Tibial nerve (tissue), 4 donors: ENCODE measurements around the gene SEL1L2.

Experiments used
- EP300 ChIP-seq, 2 donors: sonication (generic); formaldehyde crosslinking; IDR thresholded peaks; one replicate each; pipeline ENCODE4 v1.6.1; 2017; ENCODE audit warnings: antibody characterized with exemption in 2 of 2, mild to moderate bottlenecking in 1 of 2
- TF ChIP-seq, protein P1 (sequence below), 5 experiments: fragments of 200-600 bp in 3 of 5; fragments of 450-650 bp in 2 of 5; sonication (generic) in 3 of 5; IDR thresholded peaks; one replicate each; pipeline ENCODE4 v1.5.1; 2016 to 2019; ENCODE audit warnings: antibody characterized with exemption in 5 of 5, mild to moderate bottlenecking in 3 of 5, moderate library complexity in 2 of 5

DNA sequence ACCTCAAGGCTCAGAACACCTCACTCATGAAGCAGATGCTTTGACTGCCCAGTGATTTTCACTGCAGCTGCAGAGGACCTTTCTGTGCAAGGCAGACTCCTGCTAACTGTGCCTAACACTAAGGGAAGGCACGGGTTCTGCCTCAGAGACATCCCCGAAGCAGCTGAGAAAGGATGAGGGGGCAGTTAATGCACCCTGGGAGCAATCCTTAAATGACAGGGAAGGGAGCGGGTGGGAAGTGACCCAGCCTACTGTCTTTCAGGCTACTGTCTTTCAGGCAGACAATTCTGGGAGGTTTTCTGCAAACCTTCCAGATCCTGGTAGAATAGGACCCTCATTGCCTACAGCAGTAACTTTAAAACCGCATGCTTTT lies 150.3 kb downstream of the SEL1L2 start:
- TF ChIP-seq, protein P1, sequence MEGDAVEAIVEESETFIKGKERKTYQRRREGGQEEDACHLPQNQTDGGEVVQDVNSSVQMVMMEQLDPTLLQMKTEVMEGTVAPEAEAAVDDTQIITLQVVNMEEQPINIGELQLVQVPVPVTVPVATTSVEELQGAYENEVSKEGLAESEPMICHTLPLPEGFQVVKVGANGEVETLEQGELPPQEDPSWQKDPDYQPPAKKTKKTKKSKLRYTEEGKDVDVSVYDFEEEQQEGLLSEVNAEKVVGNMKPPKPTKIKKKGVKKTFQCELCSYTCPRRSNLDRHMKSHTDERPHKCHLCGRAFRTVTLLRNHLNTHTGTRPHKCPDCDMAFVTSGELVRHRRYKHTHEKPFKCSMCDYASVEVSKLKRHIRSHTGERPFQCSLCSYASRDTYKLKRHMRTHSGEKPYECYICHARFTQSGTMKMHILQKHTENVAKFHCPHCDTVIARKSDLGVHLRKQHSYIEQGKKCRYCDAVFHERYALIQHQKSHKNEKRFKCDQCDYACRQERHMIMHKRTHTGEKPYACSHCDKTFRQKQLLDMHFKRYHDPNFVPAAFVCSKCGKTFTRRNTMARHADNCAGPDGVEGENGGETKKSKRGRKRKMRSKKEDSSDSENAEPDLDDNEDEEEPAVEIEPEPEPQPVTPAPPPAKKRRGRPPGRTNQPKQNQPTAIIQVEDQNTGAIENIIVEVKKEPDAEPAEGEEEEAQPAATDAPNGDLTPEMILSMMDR (IDR thresholded peaks at IDR 0.05), result no peak
- TF ChIP-seq EP300 (IDR thresholded peaks at IDR 0.05), result no peak
